ENCODE results near the gene TUBB3. TPM values are rescaled to one million over a fixed set of nuclear protein-coding genes. Genes with fewer than 3 reads are reported as not detected.
A peak's percentile ranks its signal among the peaks of the same experiment; 100 is the strongest.
"Not testable (repeated sequence)": the region's sequence is repeated elsewhere in the genome, so short reads cannot be mapped to it uniquely, and the experiment has no call there.

Gene TUBB3
- total RNA-seq, 1 experiment from 2014 or later: 1,289 TPM

DNA sequence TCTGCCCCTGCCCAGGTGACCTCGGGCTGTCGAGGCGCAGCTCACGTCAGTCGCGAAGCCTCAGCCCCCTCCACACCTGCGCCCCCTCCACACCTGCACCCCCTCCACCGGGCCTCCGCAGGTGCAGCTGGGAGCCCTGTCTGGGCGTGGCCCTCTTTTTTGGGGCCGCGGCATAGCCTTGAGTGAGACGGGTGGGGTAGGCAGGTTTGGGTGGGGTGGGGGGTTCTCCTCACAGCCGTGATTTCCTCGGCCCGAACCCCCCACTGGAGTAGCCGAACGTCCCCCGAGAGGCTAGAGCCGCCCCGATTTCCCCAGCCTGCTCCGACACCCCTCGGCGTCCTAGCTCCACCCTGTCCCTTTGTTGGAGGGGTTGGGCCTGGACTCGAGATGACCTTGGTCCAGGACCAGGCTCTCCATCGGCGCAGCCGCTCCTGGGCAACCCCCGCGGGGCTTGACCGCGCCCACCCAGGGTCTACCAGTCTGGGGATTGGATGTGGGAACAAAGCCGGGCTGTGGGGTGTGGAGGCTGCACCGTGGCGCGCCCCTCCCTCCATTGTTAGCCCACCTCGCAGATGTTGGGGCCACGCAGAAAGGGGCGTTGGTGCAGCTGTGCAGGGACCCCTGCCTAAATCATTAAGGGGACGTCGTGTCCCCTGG is 626 bp downstream of the TUBB3 start:
- H3K36me3 ChIP-seq: peaks cover 24% of the 10 kb centered on the region
- no peaks in the 10 kb centered on the region for H3K27me3 ChIP-seq
- H3K9me3 ChIP-seq: no peaks in the 10 kb centered on the region
- H3K4me3 ChIP-seq: peak overlapping the region; percentile 84
- peak; percentile 71 for DNase-seq

DNA sequence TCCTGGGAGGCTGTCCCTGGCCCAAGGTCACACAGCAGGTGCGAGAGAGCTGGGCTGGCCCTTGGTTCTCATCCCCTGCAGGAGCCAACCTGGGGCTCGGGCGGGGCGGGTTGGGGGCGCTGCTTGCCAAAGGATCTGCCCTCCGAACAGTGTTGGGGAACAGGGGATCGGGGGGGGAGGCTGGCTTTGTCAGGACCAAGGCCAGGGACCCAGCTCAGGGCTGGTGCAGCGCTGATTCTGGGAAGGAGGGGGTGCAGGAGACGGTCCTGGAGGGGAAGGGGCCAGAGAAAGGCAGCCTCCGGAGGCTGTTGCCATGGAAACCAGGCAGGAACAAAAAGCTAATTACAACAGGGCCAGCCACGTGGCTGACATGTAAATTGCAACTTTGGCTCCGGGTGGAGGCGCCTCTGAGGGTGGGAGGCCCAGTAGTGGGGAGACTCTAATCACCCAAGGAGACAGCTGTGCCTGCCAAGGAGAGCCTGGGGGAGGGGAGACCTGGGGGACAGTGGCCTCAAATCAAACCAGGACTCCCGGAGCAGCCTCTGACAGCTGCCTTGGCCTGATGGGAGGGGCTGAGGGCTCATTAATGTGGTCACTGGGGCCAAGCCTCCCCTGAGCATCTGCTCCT is 1.3 kb downstream of the TUBB3 start:
- Histone ChIP-seq H3K36me3 (peaks cover 30% of the 10 kb centered on the region), H3K9me3 (no peaks in the 10 kb centered on the region), H3K4me3 (peak overlapping the region; percentile 84), H3K27me3 (no peaks in the 10 kb centered on the region)
- DNase-seq: peak; percentile 71

DNA sequence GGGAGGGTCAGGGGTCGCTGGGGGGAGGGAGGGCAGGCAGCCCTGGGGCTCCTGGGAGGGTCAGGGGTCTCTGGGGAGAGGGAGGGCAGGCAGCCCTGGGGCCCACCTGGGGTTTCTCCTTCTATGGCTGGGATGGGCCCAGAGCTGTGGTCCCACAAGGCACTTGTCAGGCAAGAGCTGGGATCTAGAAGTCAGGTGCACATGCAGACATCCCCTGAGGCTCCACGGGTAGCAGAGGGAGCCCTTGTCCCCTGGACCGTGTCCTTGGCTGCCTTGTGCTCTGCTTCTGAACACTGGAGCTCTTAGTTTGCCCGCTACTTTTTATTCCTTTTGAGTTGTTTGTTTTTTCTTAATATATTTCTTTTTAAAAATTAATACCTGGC is 1.8 kb downstream of the TUBB3 start:
- no peaks in the 10 kb centered on the region for H3K27me3 ChIP-seq
- no peak for DNase-seq
- peaks cover 35% of the 10 kb centered on the region for H3K36me3 ChIP-seq
- H3K9me3 ChIP-seq: no peaks in the 10 kb centered on the region
- peak overlapping the region; percentile 84 for H3K4me3 ChIP-seq

DNA sequence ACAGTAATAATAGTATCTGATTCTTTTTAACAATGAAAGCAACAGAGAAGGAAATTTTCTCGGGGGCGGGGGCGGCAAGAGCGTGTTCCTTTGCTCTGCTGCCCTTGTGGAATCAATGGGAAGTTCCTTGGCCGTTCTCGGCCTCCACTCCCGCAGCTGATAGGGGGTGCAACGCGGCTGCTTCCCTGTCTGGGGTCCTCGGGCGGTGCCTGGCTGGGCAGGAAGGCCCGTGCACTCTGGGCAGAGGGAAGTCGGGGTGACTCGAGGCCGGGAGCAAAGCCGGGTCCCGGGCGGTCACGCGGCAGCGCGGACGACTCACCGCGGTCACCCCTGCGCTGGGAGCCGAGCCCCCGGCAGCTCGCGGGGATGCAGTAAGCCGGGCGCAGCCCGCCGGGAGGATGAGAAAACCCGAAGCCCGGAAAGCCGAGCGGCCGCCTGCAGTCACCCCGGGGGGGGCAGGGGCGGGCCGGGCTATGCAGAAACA is 2.5 kb downstream of the TUBB3 start:
- DNase-seq: no peak
- peak overlapping the region; percentile 84 for H3K4me3 ChIP-seq
- peaks cover 42% of the 10 kb centered on the region for H3K36me3 ChIP-seq
- H3K9me3 ChIP-seq: no peaks in the 10 kb centered on the region
- no peaks in the 10 kb centered on the region for H3K27me3 ChIP-seq

GRCh38 chr16:89931305-89931896 is 8.3 kb downstream of the TUBB3 start:
- H3K4me3 ChIP-seq: no peak overlapping the region
- H3K27me3 ChIP-seq: no peaks in the 10 kb centered on the region
- no peak for DNase-seq
- no peaks in the 10 kb centered on the region for H3K9me3 ChIP-seq
- H3K36me3 ChIP-seq: peaks cover 92% of the 10 kb centered on the region

GRCh38 chr16:89931964-89932363 is 8.8 kb downstream of the TUBB3 start:
- Histone ChIP-seq H3K36me3 (peaks cover 92% of the 10 kb centered on the region), H3K27me3 (no peaks in the 10 kb centered on the region), H3K9me3 (no peaks in the 10 kb centered on the region), H3K4me3 (no peak overlapping the region)
- no peak for DNase-seq

GRCh38 chr16:89934019-89934418 is 10.9 kb downstream of the TUBB3 start:
- H3K36me3 ChIP-seq: peaks cover 82% of the 10 kb centered on the region

GRCh38 chr16:89934611-89935553 is 11.7 kb downstream of the TUBB3 start:
- Histone ChIP-seq H3K4me3 (no peak overlapping the region), H3K27me3 (no peaks in the 10 kb centered on the region), H3K36me3 (peaks cover 73% of the 10 kb centered on the region), H3K9me3 (no peaks in the 10 kb centered on the region)
- no peak for DNase-seq

More at GRCh38 chr16:89934019-89934418, 10.9 kb downstream of the TUBB3 start:
- not testable (repeated sequence) for H3K9me3 ChIP-seq, H3K4me3 ChIP-seq, H3K27me3 ChIP-seq, DNase-seq

- H3K9me3 ChIP-seq, DNase-seq, H3K27me3 ChIP-seq, H3K4me3 ChIP-seq: not testable (repeated sequence)
- H3K36me3 ChIP-seq: peaks cover 66% of the 10 kb centered on the region
These were observed 12.5 kb downstream of the TUBB3 start for GRCh38 chr16:89935620-89936019.

DNA sequence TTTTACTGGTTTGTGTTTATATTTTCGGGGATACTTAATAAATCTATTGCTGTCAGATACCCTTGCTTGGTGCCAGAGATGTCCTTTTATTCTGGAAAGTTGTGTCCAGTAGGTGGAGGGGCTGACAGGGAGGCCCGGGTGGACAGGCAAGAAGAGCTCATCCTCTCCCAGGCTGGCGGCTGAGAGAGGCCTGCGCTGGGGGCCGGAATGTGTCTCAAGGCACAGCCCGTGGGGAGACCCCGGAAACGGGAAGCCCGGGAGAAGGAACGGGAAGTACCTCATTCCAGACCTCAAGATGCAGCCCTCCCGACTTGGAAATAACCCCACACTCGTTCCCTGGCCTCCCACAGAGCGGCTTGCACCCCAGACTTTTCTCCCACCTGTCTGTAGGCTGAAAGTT is 12.9 kb downstream of the TUBB3 start:
- H3K27me3 ChIP-seq: no peaks in the 10 kb centered on the region
- DNase-seq: no peak
- no peak overlapping the region for H3K4me3 ChIP-seq
- H3K9me3 ChIP-seq: no peaks in the 10 kb centered on the region
- H3K36me3 ChIP-seq: peaks cover 62% of the 10 kb centered on the region

DNA sequence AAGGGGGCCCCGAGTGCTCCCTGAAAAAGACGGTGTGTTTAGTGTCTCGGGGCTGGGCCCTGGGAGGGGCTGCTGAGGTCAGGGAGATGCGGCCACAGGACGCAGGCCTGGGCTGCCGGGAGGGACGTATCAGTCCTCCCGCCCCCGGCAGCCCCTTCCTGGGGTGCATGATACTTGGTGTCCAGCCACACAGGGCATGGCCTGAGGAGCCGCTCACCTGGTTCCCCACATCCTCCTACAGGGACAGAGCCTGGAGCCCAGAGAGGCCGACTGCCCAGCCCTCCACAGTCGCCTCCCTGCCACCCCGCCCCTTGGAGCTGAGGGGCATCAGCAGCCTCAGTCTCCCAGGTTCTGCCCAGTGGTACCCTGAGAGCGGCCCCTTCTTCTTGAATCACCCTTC is 13.4 kb downstream of the TUBB3 start:
- H3K4me3 ChIP-seq: no peak overlapping the region
- H3K9me3 ChIP-seq: no peaks in the 10 kb centered on the region
- DNase-seq: no peak
- H3K36me3 ChIP-seq: peaks cover 57% of the 10 kb centered on the region
- no peaks in the 10 kb centered on the region; the same call in 1 of the 2 replicates for H3K27me3 ChIP-seq

DNA sequence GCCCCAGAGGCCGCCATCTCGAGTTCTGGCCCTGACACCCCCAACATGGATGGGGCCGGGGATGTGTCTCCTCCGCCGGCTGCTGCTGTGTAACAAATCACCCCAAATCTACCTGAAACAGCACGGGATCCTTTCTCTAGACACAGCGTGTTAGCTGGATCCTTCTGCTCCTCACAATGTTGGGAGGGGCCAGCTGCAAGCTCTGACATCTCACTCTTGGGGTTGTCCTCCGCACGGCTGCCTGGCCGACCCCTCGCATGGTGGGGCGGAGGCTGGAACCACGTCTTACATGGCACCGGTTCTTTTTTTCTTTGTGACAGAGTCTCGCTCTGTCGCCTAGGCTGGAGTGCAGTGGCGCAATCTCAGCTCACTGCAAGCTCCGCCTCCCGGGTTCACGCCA is 13.8 kb downstream of the TUBB3 start:
- H3K36me3 ChIP-seq: peaks cover 52% of the 10 kb centered on the region
- no peak overlapping the region for H3K4me3 ChIP-seq
- no peaks in the 10 kb centered on the region for H3K9me3 ChIP-seq
- H3K27me3 ChIP-seq: no peaks in the 10 kb centered on the region; the same call in 1 of the 2 replicates
- DNase-seq: no peak

- Histone ChIP-seq H3K27me3 (no peaks in the 10 kb centered on the region; the same call in 1 of the 2 replicates), H3K4me3 (no peak overlapping the region), H3K36me3 (peaks cover 44% of the 10 kb centered on the region), H3K9me3 (no peaks in the 10 kb centered on the region)
- no peak for DNase-seq
These were observed 15.2 kb downstream of the TUBB3 start for GRCh38 chr16:89938175-89938885.

GRCh38 chr16:89944773-89945172 is 21.6 kb downstream of the TUBB3 start:
- no peak overlapping the region for H3K4me3 ChIP-seq
- peaks cover 7% of the 10 kb centered on the region; the same call in 1 of the 2 replicates for H3K36me3 ChIP-seq
- H3K27me3 ChIP-seq: no peaks in the 10 kb centered on the region; the same call in 1 of the 2 replicates
- no peaks in the 10 kb centered on the region for H3K9me3 ChIP-seq
- DNase-seq: no peak

DNA sequence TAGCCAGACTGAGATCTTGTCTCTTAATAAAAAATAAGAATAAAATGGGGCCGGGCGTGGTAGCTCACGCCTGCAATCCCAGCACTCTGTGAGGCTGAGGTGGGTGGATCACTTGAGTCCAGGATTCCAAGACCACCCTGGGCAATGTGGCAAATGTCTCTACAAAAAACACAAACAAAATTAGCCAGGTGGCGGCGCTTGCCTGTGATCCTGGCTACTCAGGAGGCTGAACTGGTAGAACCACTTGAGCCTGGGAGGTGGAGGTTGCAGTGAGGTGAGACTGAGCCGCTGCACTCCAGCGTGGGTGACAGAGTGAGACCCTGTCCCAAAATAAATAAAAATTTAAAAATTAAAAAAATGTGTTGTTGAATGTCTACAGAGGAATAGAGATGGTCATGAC is 22.5 kb downstream of the TUBB3 start:
- no peaks in the 10 kb centered on the region; the same call in 1 of the 2 replicates for H3K27me3 ChIP-seq
- peaks cover 10% of the 10 kb centered on the region; the same call in 1 of the 2 replicates for H3K36me3 ChIP-seq
- no peak overlapping the region for H3K4me3 ChIP-seq
- no peak for DNase-seq
- no peaks in the 10 kb centered on the region for H3K9me3 ChIP-seq

DNA sequence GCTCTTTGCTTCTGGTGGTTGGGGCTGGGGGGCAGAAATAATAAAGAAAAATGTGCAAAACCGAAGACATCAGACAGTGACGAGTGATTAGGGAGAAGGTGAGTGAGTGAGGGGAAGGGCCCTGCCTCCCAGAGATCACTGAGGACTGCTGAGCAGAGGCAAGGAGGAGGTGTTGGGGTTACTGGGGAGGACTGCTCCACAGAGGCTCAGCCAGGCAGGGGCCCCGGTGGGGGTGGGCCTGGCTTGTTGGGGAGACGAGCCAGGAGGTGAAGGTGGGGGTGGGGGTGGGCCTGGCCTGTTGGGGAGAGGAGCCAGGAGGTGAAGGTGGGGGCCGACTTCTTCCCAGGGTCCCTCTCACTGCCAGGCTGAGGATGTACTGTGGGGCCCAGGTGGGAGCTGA is 23.4 kb downstream of the TUBB3 start:
- H3K9me3 ChIP-seq: no peaks in the 10 kb centered on the region
- H3K4me3 ChIP-seq: no peak overlapping the region
- peaks cover 16% of the 10 kb centered on the region for H3K36me3 ChIP-seq
- DNase-seq: no peak
- H3K27me3 ChIP-seq: no peaks in the 10 kb centered on the region; the same call in 1 of the 2 replicates
